ENCODE data around the gene CXCR5. TPM values are rescaled to one million over a fixed set of nuclear protein-coding genes. Genes with fewer than 3 reads are reported as not detected.

Gene CXCR5
- total RNA-seq, 1 donor from 2014 or later: under 0.01 TPM

GRCh38 chr11:118928101-118928869 lies 44.6 kb downstream of the CXCR5 start:
- peak; percentile 80 for DNase-seq (ENCODE audit: low read depth)
- Histone ChIP-seq H3K4me3 (ENCODE audit: low read depth, low read length) (peak overlapping the region; percentile 65), H3K36me3 (ENCODE audit: control insufficient read depth, insufficient read depth, low read length) (no peaks in the 10 kb centered on the region), H3K27me3 (ENCODE audit: control insufficient read depth, insufficient read depth, low read length) (no peaks in the 10 kb centered on the region)
- TF ChIP-seq CTCF (IDR thresholded peaks at IDR 0.05; ENCODE audit: insufficient read depth, low read length, poor library complexity, severe bottlenecking): peak; percentile 95

- no peak for TF ChIP-seq CTCF (IDR thresholded peaks at IDR 0.05; ENCODE audit: insufficient read depth, low read length, poor library complexity, severe bottlenecking)
- no peak for DNase-seq (ENCODE audit: low read depth)
- H3K27me3 ChIP-seq (ENCODE audit: control insufficient read depth, insufficient read depth, low read length): no peaks in the 10 kb centered on the region
- no peaks in the 10 kb centered on the region for H3K36me3 ChIP-seq (ENCODE audit: control insufficient read depth, insufficient read depth, low read length)
- H3K4me3 ChIP-seq (ENCODE audit: low read depth, low read length): peak overlapping the region; percentile 65
These were observed 45.3 kb downstream of the CXCR5 start for GRCh38 chr11:118928870-118929500.

- H3K4me3 ChIP-seq (ENCODE audit: low read depth, low read length): peak overlapping the region; percentile 65
- no peaks in the 10 kb centered on the region for H3K36me3 ChIP-seq (ENCODE audit: control insufficient read depth, insufficient read depth, low read length)
- no peak for TF ChIP-seq CTCF (IDR thresholded peaks at IDR 0.05; ENCODE audit: insufficient read depth, low read length, poor library complexity, severe bottlenecking)
- no peak for DNase-seq (ENCODE audit: low read depth)
- H3K27me3 ChIP-seq (ENCODE audit: control insufficient read depth, insufficient read depth, low read length): no peaks in the 10 kb centered on the region
These were observed 45.9 kb downstream of the CXCR5 start for GRCh38 chr11:118929501-118930093.

GRCh38 chr11:118930094-118930712 lies 46.5 kb downstream of the CXCR5 start:
- Histone ChIP-seq H3K4me3 (ENCODE audit: low read depth, low read length) (peak overlapping the region; percentile 65), H3K36me3 (ENCODE audit: control insufficient read depth, insufficient read depth, low read length) (no peaks in the 10 kb centered on the region), H3K27me3 (ENCODE audit: control insufficient read depth, insufficient read depth, low read length) (no peaks in the 10 kb centered on the region)
- TF ChIP-seq CTCF (IDR thresholded peaks at IDR 0.05; ENCODE audit: insufficient read depth, low read length, poor library complexity, severe bottlenecking): peak; percentile 92
- no peak for DNase-seq (ENCODE audit: low read depth)

- Histone ChIP-seq H3K27me3 (ENCODE audit: control insufficient read depth, insufficient read depth, low read length) (no peaks in the 10 kb centered on the region), H3K36me3 (ENCODE audit: control insufficient read depth, insufficient read depth, low read length) (no peaks in the 10 kb centered on the region), H3K4me3 (ENCODE audit: low read depth, low read length) (no peak overlapping the region)
- no peak for TF ChIP-seq CTCF (IDR thresholded peaks at IDR 0.05; ENCODE audit: insufficient read depth, low read length, poor library complexity, severe bottlenecking)
- DNase-seq (ENCODE audit: low read depth): no peak
These were observed 47.9 kb downstream of the CXCR5 start for GRCh38 chr11:118931571-118931970.

Data from kidney epithelial cell (primary cell).